H9 (cell line): ENCODE data around the gene PLEKHG5. TPM values are rescaled to one million over a fixed set of nuclear protein-coding genes. Genes with fewer than 3 reads are reported as not detected.

ENCODE experiments used
- DNase-seq: peaks from one replicate; pipeline ENCODE4 v3.0.0-alpha.2; 2017
- H2AFZ ChIP-seq: one replicate; pipeline ENCODE4 v1.6.1; 2013; ENCODE audit warnings: mild to moderate bottlenecking, low read length, control low read depth, moderate library complexity
- H2AK5ac ChIP-seq: 2 replicates; pipeline ENCODE4 v1.6.1; 2013; ENCODE audit warnings: low read length, control low read depth, mixed read lengths; ENCODE audit not compliant: insufficient read length
- H2BK120ac ChIP-seq: one replicate; pipeline ENCODE4 v1.6.1; 2013; ENCODE audit warnings: low read depth, mild to moderate bottlenecking, low read length, control low read depth, inconsistent platforms; ENCODE audit not compliant: poor library complexity, severe bottlenecking
- H2BK12ac ChIP-seq: 2 replicates; pipeline ENCODE4 v1.6.1; 2013; ENCODE audit warnings: low read length, control low read depth, mixed read lengths, low read depth; ENCODE audit not compliant: insufficient read length
- H2BK15ac ChIP-seq: 2 replicates; pipeline ENCODE4 v1.6.1; 2013; ENCODE audit warnings: low read depth, low read length, control low read depth
- H2BK20ac ChIP-seq: one replicate; pipeline ENCODE4 v1.6.1; 2013; ENCODE audit warnings: low read depth, mild to moderate bottlenecking, low read length, control low read depth, inconsistent platforms; ENCODE audit not compliant: poor library complexity, severe bottlenecking
- H2BK5ac ChIP-seq: 2 replicates; pipeline ENCODE4 v1.6.1; 2013; ENCODE audit warnings: low read length, control low read depth, mixed read lengths; ENCODE audit not compliant: insufficient read length
- H3K14ac ChIP-seq: 2 replicates; pipeline ENCODE4 v1.6.1; 2013; ENCODE audit warnings: low read length, control low read depth; ENCODE audit not compliant: insufficient read depth
- H3K18ac ChIP-seq: 2 replicates; pipeline ENCODE4 v1.6.1; 2013; ENCODE audit warnings: low read depth, mild to moderate bottlenecking, mixed read lengths, low read length, control low read depth; ENCODE audit not compliant: insufficient read length
- H3K23ac ChIP-seq: 2 replicates; pipeline ENCODE4 v1.6.1; 2013; ENCODE audit warnings: low read length, control low read depth, mixed read lengths, low read depth; ENCODE audit not compliant: insufficient read length
- H3K23me2 ChIP-seq: 2 replicates; pipeline ENCODE4 v1.6.1; 2013; ENCODE audit warnings: low read depth, mild to moderate bottlenecking, mixed read lengths, low read length, control low read depth; ENCODE audit not compliant: insufficient read length, poor library complexity, severe bottlenecking
- H3K27ac ChIP-seq: 2 replicates; pipeline ENCODE4 v1.5.1; 2013; ENCODE audit warnings: low read length, control low read depth, mixed read lengths, low read depth; ENCODE audit not compliant: insufficient read length
- H3K27me3 ChIP-seq: 2 replicates; pipeline ENCODE4 v1.6.1; 2013; ENCODE audit warnings: low read length, control low read depth, inconsistent platforms; ENCODE audit not compliant: insufficient read depth
- H3K4ac ChIP-seq: 2 replicates; pipeline ENCODE4 v1.6.1; 2013; ENCODE audit warnings: low read depth, mild to moderate bottlenecking, control low read depth, inconsistent platforms, low read length, moderate library complexity
- H3K4me1 ChIP-seq: 2 replicates; pipeline ENCODE4 v1.6.1; 2013; ENCODE audit warnings: low read length, control low read depth, inconsistent platforms; ENCODE audit not compliant: insufficient read depth
- H3K4me2 ChIP-seq: 2 replicates; pipeline ENCODE4 v1.6.1; 2013; ENCODE audit warnings: low read length, control low read depth, mixed read lengths; ENCODE audit not compliant: insufficient read length, insufficient read depth
- H3K56ac ChIP-seq: 2 replicates; pipeline ENCODE4 v1.6.1; 2013; ENCODE audit warnings: low read depth, mild to moderate bottlenecking, mixed read lengths, low read length, control low read depth; ENCODE audit not compliant: insufficient read length
- H3K79me1 ChIP-seq: 2 replicates; pipeline ENCODE4 v1.6.1; 2013; ENCODE audit warnings: low read depth, mild to moderate bottlenecking, moderate library complexity, low read length, control low read depth, inconsistent platforms; ENCODE audit not compliant: insufficient read depth, poor library complexity, severe bottlenecking
- H3K79me2 ChIP-seq: 2 replicates; pipeline ENCODE4 v1.6.1; 2013; ENCODE audit warnings: low read length, control low read depth, inconsistent platforms; ENCODE audit not compliant: insufficient read depth
- H3K9ac ChIP-seq: 2 replicates; pipeline ENCODE4 v1.6.1; 2013; ENCODE audit warnings: low read length, control low read depth, mixed read lengths; ENCODE audit not compliant: insufficient read length; ENCODE audit errors: extremely low read depth
- H3K9me3 ChIP-seq: one replicate; pipeline ENCODE4 v1.6.1; 2013; ENCODE audit warnings: low read depth, low read length, inconsistent platforms; ENCODE audit not compliant: control insufficient read depth
- H3T11ph ChIP-seq: one replicate; pipeline ENCODE4 v1.6.1; 2013; ENCODE audit warnings: mild to moderate bottlenecking, low read length, control low read depth, inconsistent platforms
- H4K20me1 ChIP-seq: one replicate; pipeline ENCODE4 v1.6.1; 2013; ENCODE audit not compliant: control insufficient read depth, insufficient read length, insufficient read depth
- H4K5ac ChIP-seq: 2 replicates; pipeline ENCODE4 v1.6.1; 2013; ENCODE audit warnings: low read depth, mild to moderate bottlenecking, mixed read lengths, low read length, control low read depth; ENCODE audit not compliant: insufficient read length
- H4K8ac ChIP-seq: replicated peaks from 2 replicates; pipeline ENCODE4 v1.6.1; 2013; ENCODE audit warnings: low read length, control low read depth, mixed read lengths, low read depth; ENCODE audit not compliant: insufficient read length
- H4K91ac ChIP-seq: 2 replicates; pipeline ENCODE4 v1.6.1; 2013; ENCODE audit warnings: low read depth, mild to moderate bottlenecking, moderate library complexity, mixed read lengths, low read length, control low read depth; ENCODE audit not compliant: insufficient read length
- H3K27ac Mint-ChIP-seq, 3 experiments: 2 replicates in 2 of 3; 3 replicates in 1 of 3; pipeline ENCODE4 v1.8.0; 2020 to 2021; ENCODE audit warnings: mixed read lengths in 3 of 3, mild to moderate bottlenecking in 1 of 3, moderate library complexity in 1 of 3
- H3K27me3 Mint-ChIP-seq: 2 replicates; pipeline ENCODE4 v1.8.0; 2021; ENCODE audit warnings: low read depth, mild to moderate bottlenecking, moderate library complexity, mixed read lengths
- H3K36me3 Mint-ChIP-seq, 3 experiments: 2 replicates in 2 of 3; 3 replicates in 1 of 3; pipeline ENCODE4 v1.8.0; 2020 to 2021; ENCODE audit warnings: low read depth in 3 of 3, mixed read lengths in 3 of 3; ENCODE audit not compliant: insufficient read depth in 1 of 3
- H3K4me1 Mint-ChIP-seq, 2 experiments: 2 replicates each; pipeline ENCODE4 v1.8.0; 2020; ENCODE audit warnings: mixed read lengths in 2 of 2
- H3K4me3 Mint-ChIP-seq, 2 experiments: 2 replicates in 1 of 2; 3 replicates in 1 of 2; pipeline ENCODE4 v1.8.0; 2020 to 2021; ENCODE audit warnings: mild to moderate bottlenecking in 2 of 2, mixed read lengths in 2 of 2, moderate library complexity in 1 of 2
- H3K9me3 Mint-ChIP-seq, 2 experiments: 2 replicates in 1 of 2; 3 replicates in 1 of 2; pipeline ENCODE4 v1.8.0; 2020; ENCODE audit warnings: mild to moderate bottlenecking in 2 of 2, mixed read lengths in 2 of 2, moderate library complexity in 1 of 2
- CTCF ChIP-seq: fragments of 200-600 bp; sonication (generic); conservative IDR thresholded peaks from 3 replicates; pipeline ENCODE4 v1.8.0; 2021; ENCODE audit warnings: antibody characterized with exemption, mild to moderate bottlenecking
- WGBS: extraction: QIAGEN DNeasy Blood & Tissue Kit; methylation state at CpG from one replicate; pipeline ENCODE4 v1.1.7; 2013; ENCODE audit warnings: missing lambda C conversion rate, low lambda C conversion rate, mixed read lengths; ENCODE audit not compliant: insufficient read length; ENCODE audit errors: extremely low coverage; 5-methylcytosine and 5-hydroxymethylcytosine counted together
- total RNA-seq: library from RNA; stranded (reverse); gene quantifications from 2 replicates; pipeline ENCODE4 v1.2.1, GENCODE V29; 2021

Gene PLEKHG5
- total RNA-seq, 1 experiment from 2014 or later, result 22.3 TPM

GRCh38 chr1:6495041-6495441 lies 3.6 kb upstream of the PLEKHG5 start:
- WGBS, result no CpG with 5 or more reads among the region's 13 CpGs
- H3K9ac ChIP-seq, result no peak overlapping the region

More at GRCh38 chr1:6495041-6495441, 3.6 kb upstream of the PLEKHG5 start:
- Histone ChIP-seq H3K14ac (no peak overlapping the region), H4K8ac (no peak overlapping the region), H3K4ac (no peak overlapping the region), H3T11ph (no peak overlapping the region), H3K18ac (no peak overlapping the region), H3K27me3 (no peaks in the 10 kb centered on the region), H3K56ac (no peak overlapping the region), H2BK20ac (no peak overlapping the region), H3K27ac (no peak overlapping the region), H2AFZ (no peak overlapping the region), H4K5ac (no peak overlapping the region), H4K20me1 (no peaks in the 10 kb centered on the region), H3K4me2 (no peak overlapping the region), H3K79me1 (no peaks in the 10 kb centered on the region), H3K9me3 (no peaks in the 10 kb centered on the region), H2BK12ac (no peak overlapping the region), H2BK5ac (no peak overlapping the region), H4K91ac (no peak overlapping the region), H2BK120ac (no peak overlapping the region), H3K79me2 (no peaks in the 10 kb centered on the region), H3K4me1 (peaks cover 4% of the 10 kb centered on the region; the same call in 1 of the 2 replicates), H2AK5ac (no peak overlapping the region), H2BK15ac (no peak overlapping the region), H3K23ac (no peak overlapping the region), H3K23me2 (peaks cover 21% of the 10 kb centered on the region)
- peaks cover 0 to 4% (median 0%) of the 10 kb centered on the region in 3 experiments; a peak in 1 of 7 replicates for H3K36me3 Mint-ChIP-seq
- DNase-seq, result no peak
- no peak overlapping the region for H3K27ac Mint-ChIP-seq
- H3K4me1 Mint-ChIP-seq, result peaks cover 27 to 28% of the 10 kb centered on the region in 2 experiments
- H3K4me3 Mint-ChIP-seq, result no peak overlapping the region
- peaks cover 26% of the 10 kb centered on the region for H3K27me3 Mint-ChIP-seq
- TF ChIP-seq CTCF, result no peak
- H3K9me3 Mint-ChIP-seq, result no peaks in the 10 kb centered on the region
